MM.1S (cell line): ENCODE measurements around the gene EXOC2.

Source experiments
- DNase-seq: peaks from one replicate; pipeline ENCODE4 v3.0.0-alpha.2; 2015
- H2AFZ ChIP-seq: fragments of 300-600 bp; sonication (generic); 2 replicates; pipeline ENCODE4 v1.6.0; 2016; ENCODE audit warnings: antibody characterized with exemption, low read length
- H3F3A ChIP-seq: fragments of 300-600 bp; sonication (generic); 2 replicates; pipeline ENCODE4 v1.6.1; 2016; ENCODE audit warnings: mild to moderate bottlenecking, antibody characterized with exemption, low read length, moderate library complexity, mixed read lengths; ENCODE audit not compliant: insufficient read depth
- H3K27ac ChIP-seq: fragments of 300-600 bp; sonication (generic); 2 replicates; pipeline ENCODE4 v1.5.1; 2016; ENCODE audit warnings: mild to moderate bottlenecking, low read length
- H3K27me3 ChIP-seq: fragments of 300-600 bp; sonication (generic); replicated peaks from 2 replicates; pipeline ENCODE4 v1.6.0; 2016; ENCODE audit warnings: low read length; ENCODE audit not compliant: insufficient read depth
- H3K36me3 ChIP-seq: fragments of 300-600 bp; sonication (generic); replicated peaks from 2 replicates; pipeline ENCODE4 v1.6.1; 2016; ENCODE audit warnings: mild to moderate bottlenecking, low read length, mixed read lengths; ENCODE audit not compliant: insufficient read depth
- H3K4me1 ChIP-seq: fragments of 300-600 bp; sonication (generic); 2 replicates; pipeline ENCODE4 v1.6.1; 2016; ENCODE audit warnings: low read length, mixed read lengths
- H3K4me2 ChIP-seq: fragments of 300-600 bp; sonication (generic); 2 replicates; pipeline ENCODE4 v1.6.0; 2016; ENCODE audit warnings: low read depth, low read length
- H3K4me3 ChIP-seq: fragments of 300-600 bp; sonication (generic); 2 replicates; pipeline ENCODE4 v1.5.1; 2016; ENCODE audit warnings: low read length, mixed read lengths
- H3K79me2 ChIP-seq: fragments of 300-600 bp; sonication (generic); 2 replicates; pipeline ENCODE4 v1.6.1; 2016; ENCODE audit warnings: mixed run types, low read length, mixed read lengths
- H3K9ac ChIP-seq: fragments of 300-600 bp; sonication (generic); 2 replicates; pipeline ENCODE4 v1.6.1; 2016; ENCODE audit warnings: low read length, mixed read lengths
- H3K9me2 ChIP-seq: fragments of 300-600 bp; sonication (generic); replicated peaks from 2 replicates; pipeline ENCODE4 v1.6.1; 2016; ENCODE audit warnings: mild to moderate bottlenecking, low read length, mixed read lengths; ENCODE audit not compliant: insufficient read depth
- H3K9me3 ChIP-seq: fragments of 300-600 bp; sonication (generic); replicated peaks from 2 replicates; pipeline ENCODE4 v1.6.1; 2016; ENCODE audit warnings: mild to moderate bottlenecking, low read length, mixed read lengths; ENCODE audit not compliant: insufficient read depth
- H4K20me1 ChIP-seq: fragments of 300-600 bp; sonication (generic); 2 replicates; pipeline ENCODE4 v1.6.1; 2016; ENCODE audit warnings: mild to moderate bottlenecking, low read length, moderate library complexity, mixed read lengths; ENCODE audit not compliant: insufficient read depth
- EZH2 ChIP-seq: fragments of 300-600 bp; sonication (generic); optimal IDR thresholded peaks from 2 replicates; pipeline ENCODE3; 2017; ENCODE audit warnings: low read depth, mild to moderate bottlenecking, antibody characterized with exemption, low read length, mixed read lengths
- EZH2phosphoT487 ChIP-seq: fragments of 300-600 bp; sonication (generic); IDR thresholded peaks from 2 replicates; pipeline ENCODE4 v1.6.1; 2018; ENCODE audit warnings: antibody characterized with exemption, low read length
- TF ChIP-seq, protein P1 (sequence below): fragments of 300-600 bp; sonication (generic); IDR thresholded peaks from 2 replicates; pipeline ENCODE4 v1.5.1; 2016; ENCODE audit warnings: antibody characterized with exemption, low read length, mixed read lengths

EXOC2 gene

DNA sequence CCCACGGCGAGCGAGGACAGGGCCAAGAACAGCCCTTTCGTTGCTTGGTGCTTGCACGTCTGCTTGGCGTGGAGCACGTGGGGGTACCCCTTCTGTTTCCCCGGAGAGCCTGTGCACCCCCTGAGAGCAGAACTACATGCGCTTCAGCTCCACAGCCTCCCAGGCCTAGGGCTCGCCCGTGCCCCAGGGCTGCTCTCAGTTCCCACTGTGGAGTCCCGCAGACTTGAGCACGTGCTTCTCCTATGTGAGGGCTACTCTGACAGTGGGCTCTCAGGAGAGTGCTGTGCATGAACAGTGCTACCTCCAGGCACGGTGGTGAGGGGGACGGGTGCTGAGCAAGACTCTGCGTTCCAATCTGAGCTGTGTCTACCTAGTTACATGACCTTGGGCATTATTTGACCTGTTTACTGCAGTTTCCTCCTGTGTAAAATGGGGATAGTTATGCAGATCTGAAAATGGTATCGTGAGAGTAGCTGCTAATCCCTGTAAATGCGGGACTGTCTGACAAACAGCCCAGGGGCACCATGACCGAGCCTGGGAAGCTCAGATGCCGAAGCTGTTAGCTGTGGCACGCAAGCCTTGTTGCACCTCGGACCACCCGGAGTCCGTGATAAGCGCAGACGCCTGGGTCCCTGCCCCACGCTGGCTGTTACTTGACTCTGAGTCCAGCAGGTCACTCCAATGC lies 219.0 kb downstream of the EXOC2 start:
- no peaks in the 10 kb centered on the region for H3K27me3 ChIP-seq
- no peak overlapping the region for H3K4me2 ChIP-seq
- H3K9ac ChIP-seq, result no peak overlapping the region
- 0 out of 2 replicates have a peak, but pooled peaks cover 11% of the 10 kb centered on the region for H3K4me1 ChIP-seq
- H4K20me1 ChIP-seq, result no peaks in the 10 kb centered on the region
- no peak for TF ChIP-seq EZH2phosphoT487
- no peak for TF ChIP-seq EZH2
- no peak overlapping the region for H3K4me3 ChIP-seq
- H3K36me3 ChIP-seq, result no peaks in the 10 kb centered on the region
- H3K9me2 ChIP-seq, result no peaks in the 10 kb centered on the region
- no peak overlapping the region for H3K27ac ChIP-seq
- no peaks in the 10 kb centered on the region for H3K9me3 ChIP-seq
- DNase-seq, result no peak
- H3F3A ChIP-seq, result no peaks in the 10 kb centered on the region
- H2AFZ ChIP-seq, result no peak overlapping the region
- H3K79me2 ChIP-seq, result no peaks in the 10 kb centered on the region

DNA sequence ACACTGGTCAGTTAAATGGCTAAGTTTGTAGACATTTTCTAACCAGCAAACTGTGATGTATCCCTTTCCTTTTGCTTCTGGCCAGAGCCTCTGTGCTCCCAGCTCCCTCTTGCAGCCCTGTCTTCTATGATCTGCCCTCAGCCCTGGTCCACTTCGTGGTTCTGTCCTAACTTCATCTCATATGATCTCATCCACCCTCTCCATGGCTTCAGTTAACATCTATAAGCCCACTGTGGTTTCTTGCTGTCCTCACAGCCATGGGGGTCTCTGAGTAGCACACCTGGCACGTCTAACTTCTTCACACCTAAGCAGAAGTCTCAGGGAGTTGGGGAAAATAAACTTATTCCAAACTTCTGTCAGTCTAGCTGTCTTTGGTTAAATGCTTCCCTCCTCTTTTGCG lies 219.6 kb downstream of the EXOC2 start:
- Histone ChIP-seq H4K20me1 (no peaks in the 10 kb centered on the region), H3K36me3 (no peaks in the 10 kb centered on the region), H3K79me2 (no peaks in the 10 kb centered on the region), H3K9me2 (no peaks in the 10 kb centered on the region), H3K4me3 (no peak overlapping the region), H3K27me3 (no peaks in the 10 kb centered on the region), H3K27ac (no peak overlapping the region), H2AFZ (no peak overlapping the region), H3F3A (no peaks in the 10 kb centered on the region), H3K9me3 (no peaks in the 10 kb centered on the region), H3K9ac (no peak overlapping the region), H3K4me1 (0 out of 2 replicates have a peak, but pooled peaks cover 11% of the 10 kb centered on the region), H3K4me2 (no peak overlapping the region)
- no peak for DNase-seq
- TF ChIP-seq, protein P1, sequence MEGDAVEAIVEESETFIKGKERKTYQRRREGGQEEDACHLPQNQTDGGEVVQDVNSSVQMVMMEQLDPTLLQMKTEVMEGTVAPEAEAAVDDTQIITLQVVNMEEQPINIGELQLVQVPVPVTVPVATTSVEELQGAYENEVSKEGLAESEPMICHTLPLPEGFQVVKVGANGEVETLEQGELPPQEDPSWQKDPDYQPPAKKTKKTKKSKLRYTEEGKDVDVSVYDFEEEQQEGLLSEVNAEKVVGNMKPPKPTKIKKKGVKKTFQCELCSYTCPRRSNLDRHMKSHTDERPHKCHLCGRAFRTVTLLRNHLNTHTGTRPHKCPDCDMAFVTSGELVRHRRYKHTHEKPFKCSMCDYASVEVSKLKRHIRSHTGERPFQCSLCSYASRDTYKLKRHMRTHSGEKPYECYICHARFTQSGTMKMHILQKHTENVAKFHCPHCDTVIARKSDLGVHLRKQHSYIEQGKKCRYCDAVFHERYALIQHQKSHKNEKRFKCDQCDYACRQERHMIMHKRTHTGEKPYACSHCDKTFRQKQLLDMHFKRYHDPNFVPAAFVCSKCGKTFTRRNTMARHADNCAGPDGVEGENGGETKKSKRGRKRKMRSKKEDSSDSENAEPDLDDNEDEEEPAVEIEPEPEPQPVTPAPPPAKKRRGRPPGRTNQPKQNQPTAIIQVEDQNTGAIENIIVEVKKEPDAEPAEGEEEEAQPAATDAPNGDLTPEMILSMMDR, result no peak

DNA sequence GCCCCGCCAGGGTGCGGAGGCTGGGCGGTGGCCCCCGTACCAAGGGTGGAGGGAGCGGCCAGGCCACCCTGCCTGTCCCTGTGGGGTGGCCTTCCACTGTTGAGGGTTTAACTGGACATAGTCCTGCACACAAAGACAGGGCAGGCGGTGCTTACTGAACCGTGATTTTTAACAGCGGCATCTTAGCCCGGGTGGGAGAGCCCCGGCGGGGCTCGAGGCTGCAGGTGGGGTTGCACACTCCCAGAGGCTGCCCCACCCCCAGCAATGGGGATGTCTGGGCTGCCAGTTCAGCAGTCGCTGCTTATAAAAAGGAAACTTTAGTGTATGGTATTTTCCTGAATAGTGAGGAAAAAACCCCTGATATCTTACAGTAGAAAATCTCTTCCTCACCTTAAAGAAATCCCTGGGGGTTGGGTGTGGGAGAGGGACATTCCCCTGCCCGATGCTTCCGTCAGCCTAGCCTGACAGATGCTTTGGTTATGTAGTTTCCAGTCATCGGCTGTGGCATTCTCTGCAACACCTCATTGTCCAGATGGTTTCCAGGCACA lies 222.0 kb downstream of the EXOC2 start:
- no peaks in the 10 kb centered on the region for H4K20me1 ChIP-seq
- H3K4me1 ChIP-seq, result 0 out of 2 replicates have a peak, but pooled peaks cover 11% of the 10 kb centered on the region
- no peak overlapping the region for H3K4me3 ChIP-seq
- no peak overlapping the region for H3K9ac ChIP-seq
- no peak overlapping the region for H2AFZ ChIP-seq
- no peak overlapping the region for H3K27ac ChIP-seq
- no peak for DNase-seq
- no peaks in the 10 kb centered on the region for H3K9me3 ChIP-seq
- H3K36me3 ChIP-seq, result no peaks in the 10 kb centered on the region
- no peak overlapping the region for H3K4me2 ChIP-seq
- no peak for TF ChIP-seq EZH2phosphoT487
- TF ChIP-seq, protein P1, result no peak
- no peak for TF ChIP-seq EZH2
- no peaks in the 10 kb centered on the region for H3K9me2 ChIP-seq
- no peaks in the 10 kb centered on the region for H3K27me3 ChIP-seq
- H3K79me2 ChIP-seq, result no peaks in the 10 kb centered on the region
- no peaks in the 10 kb centered on the region for H3F3A ChIP-seq
